ENCODE measurements around the gene FUT4. TPM values are rescaled to one million over a fixed set of nuclear protein-coding genes. Genes with fewer than 3 reads are reported as not detected.

Gene FUT4
- 0.62 and 1.1 TPM in 2 replicates for polyA plus RNA-seq
- 2.2 and 2.5 TPM in 2 replicates for polyA minus RNA-seq

DNA sequence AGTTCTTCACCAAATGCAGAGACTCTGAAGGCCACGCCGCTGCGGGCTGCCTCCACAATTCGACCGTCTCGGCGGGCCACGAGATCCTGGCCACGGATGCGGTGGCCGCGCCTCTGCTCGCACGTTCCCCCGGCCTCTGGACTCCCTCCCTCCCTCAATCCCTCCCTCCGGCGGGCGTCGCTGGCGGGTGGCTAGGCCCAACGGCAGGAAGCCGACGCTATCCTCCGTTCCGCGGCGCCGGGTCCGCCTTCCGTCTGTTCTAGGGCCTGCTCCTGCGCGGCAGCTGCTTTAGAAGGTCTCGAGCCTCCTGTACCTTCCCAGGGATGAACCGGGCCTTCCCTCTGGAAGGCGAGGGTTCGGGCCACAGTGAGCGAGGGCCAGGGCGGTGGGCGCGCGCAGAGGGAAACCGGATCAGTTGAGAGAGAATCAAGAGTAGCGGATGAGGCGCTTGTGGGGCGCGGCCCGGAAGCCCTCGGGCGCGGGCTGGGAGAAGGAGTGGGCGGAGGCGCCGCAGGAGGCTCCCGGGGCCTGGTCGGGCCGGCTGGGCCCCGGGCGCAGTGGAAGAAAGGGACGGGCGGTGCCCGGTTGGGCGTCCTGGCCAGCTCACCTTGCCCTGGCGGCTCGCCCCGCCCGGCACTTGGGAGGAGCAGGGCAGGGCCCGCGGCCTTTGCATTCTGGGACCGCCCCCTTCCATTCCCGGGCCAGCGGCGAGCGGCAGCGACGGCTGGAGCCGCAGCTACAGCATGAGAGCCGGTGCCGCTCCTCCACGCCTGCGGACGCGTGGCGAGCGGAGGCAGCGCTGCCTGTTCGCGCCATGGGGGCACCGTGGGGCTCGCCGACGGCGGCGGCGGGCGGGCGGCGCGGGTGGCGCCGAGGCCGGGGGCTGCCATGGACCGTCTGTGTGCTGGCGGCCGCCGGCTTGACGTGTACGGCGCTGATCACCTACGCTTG is at the start of gene FUT4:
FUT4 (plus strand) TSS at position 227 of the 951 bp plus-strand sequence; CDS start at position 440, 213 bp downstream.
- H3K9me3 ChIP-seq (ENCODE audit: low read length): no peaks in the 10 kb centered on the region
- peak within 1 kb of the TSS; percentile 9 for H2AFZ ChIP-seq (ENCODE audit: low read depth, low read length)
- H3K4me2 ChIP-seq (ENCODE audit: low read length): no peak within 1 kb of the TSS
- H3K79me2 ChIP-seq (replicated peaks; ENCODE audit: insufficient read depth, low read length): no peaks in the 10 kb centered on the region
- no peaks in the 10 kb centered on the region for H3K9me2 ChIP-seq (ENCODE audit: insufficient read depth, low read length)
- no peaks in the 10 kb centered on the region for H3K36me3 ChIP-seq (ENCODE audit: insufficient read depth, low read length)
- H3K9ac ChIP-seq (ENCODE audit: low read length): peak within 1 kb of the TSS; percentile 65
- peaks cover 30% of the 10 kb centered on the region for H3K27me3 ChIP-seq (ENCODE audit: insufficient read depth, low read depth, low read length)
- H3K4me3 ChIP-seq (ENCODE audit: low read length): peak within 1 kb of the TSS; percentile 68
- H3F3A ChIP-seq (ENCODE audit: insufficient read depth, low read length, poor library complexity, severe bottlenecking): no peaks in the 10 kb centered on the region
- TF ChIP-seq RAD21 (conservative IDR thresholded peaks at IDR 0.05): no peak
- peak; percentile 54 for TF ChIP-seq MXI1 (conservative IDR thresholded peaks at IDR 0.05; ENCODE audit: poor library complexity, severe bottlenecking)
- TF ChIP-seq POLR2AphosphoS5 (IDR thresholded peaks at IDR 0.05): peak; percentile 43
- TF ChIP-seq SMC3 (conservative IDR thresholded peaks at IDR 0.05; ENCODE audit: poor library complexity): no peak
- TF ChIP-seq EP300 (conservative IDR thresholded peaks at IDR 0.05; ENCODE audit: poor library complexity, severe bottlenecking): no peak
- H3K27ac ChIP-seq (ENCODE audit: low read length): peak within 1 kb of the TSS; percentile 28
- H4K20me1 ChIP-seq (ENCODE audit: insufficient read depth): no peaks in the 10 kb centered on the region

DNA sequence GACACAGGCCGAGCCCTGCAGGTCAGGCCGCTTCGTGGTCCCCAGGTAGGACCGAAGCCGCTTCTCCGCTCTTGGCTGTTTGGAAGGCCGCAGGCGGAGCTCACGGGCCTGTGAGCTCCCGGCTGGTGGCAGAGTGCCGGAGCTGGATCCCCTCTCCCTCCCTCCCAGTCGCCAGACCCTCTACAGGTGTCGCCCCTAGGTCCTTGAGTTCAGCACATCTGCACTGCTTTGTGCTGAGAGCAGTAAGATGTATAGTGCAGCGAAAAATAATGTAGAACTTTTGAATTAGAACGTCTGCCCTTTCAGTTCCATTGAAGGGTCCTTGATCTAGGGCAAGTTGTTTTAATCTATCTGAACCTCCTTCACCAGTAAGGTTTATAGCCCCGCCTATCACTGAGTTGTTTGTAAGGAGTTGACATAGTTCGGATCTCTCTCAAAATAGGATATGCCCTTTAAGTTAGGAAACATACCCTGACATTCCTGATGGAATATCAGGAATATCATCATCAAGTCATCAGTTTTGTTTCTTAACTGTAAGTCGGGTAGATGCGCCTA is 49.5 kb upstream of the FUT4 start:
- Histone ChIP-seq H3K9ac (ENCODE audit: low read length) (peak overlapping the region; percentile 76), H3K79me2 (replicated peaks; ENCODE audit: insufficient read depth, low read length) (peaks cover 9% of the 10 kb centered on the region), H3K4me3 (ENCODE audit: low read length) (peak overlapping the region; percentile 83), H3K9me2 (ENCODE audit: insufficient read depth, low read length) (no peaks in the 10 kb centered on the region), H3K36me3 (ENCODE audit: insufficient read depth, low read length) (peaks cover 5% of the 10 kb centered on the region), H3K27ac (ENCODE audit: low read length) (peak overlapping the region; percentile 61), H3K4me2 (ENCODE audit: low read length) (peak overlapping the region; percentile 96), H4K20me1 (ENCODE audit: insufficient read depth) (no peaks in the 10 kb centered on the region), H3K27me3 (ENCODE audit: insufficient read depth, low read depth, low read length) (no peaks in the 10 kb centered on the region), H3F3A (ENCODE audit: insufficient read depth, low read length, poor library complexity, severe bottlenecking) (no peaks in the 10 kb centered on the region), H3K9me3 (ENCODE audit: low read length) (no peaks in the 10 kb centered on the region), H2AFZ (ENCODE audit: low read depth, low read length) (peak overlapping the region; percentile 96)
- TF ChIP-seq RAD21 (conservative IDR thresholded peaks at IDR 0.05): peak; percentile 31
- no peak for TF ChIP-seq EP300 (conservative IDR thresholded peaks at IDR 0.05; ENCODE audit: poor library complexity, severe bottlenecking)
- TF ChIP-seq, protein P1, sequence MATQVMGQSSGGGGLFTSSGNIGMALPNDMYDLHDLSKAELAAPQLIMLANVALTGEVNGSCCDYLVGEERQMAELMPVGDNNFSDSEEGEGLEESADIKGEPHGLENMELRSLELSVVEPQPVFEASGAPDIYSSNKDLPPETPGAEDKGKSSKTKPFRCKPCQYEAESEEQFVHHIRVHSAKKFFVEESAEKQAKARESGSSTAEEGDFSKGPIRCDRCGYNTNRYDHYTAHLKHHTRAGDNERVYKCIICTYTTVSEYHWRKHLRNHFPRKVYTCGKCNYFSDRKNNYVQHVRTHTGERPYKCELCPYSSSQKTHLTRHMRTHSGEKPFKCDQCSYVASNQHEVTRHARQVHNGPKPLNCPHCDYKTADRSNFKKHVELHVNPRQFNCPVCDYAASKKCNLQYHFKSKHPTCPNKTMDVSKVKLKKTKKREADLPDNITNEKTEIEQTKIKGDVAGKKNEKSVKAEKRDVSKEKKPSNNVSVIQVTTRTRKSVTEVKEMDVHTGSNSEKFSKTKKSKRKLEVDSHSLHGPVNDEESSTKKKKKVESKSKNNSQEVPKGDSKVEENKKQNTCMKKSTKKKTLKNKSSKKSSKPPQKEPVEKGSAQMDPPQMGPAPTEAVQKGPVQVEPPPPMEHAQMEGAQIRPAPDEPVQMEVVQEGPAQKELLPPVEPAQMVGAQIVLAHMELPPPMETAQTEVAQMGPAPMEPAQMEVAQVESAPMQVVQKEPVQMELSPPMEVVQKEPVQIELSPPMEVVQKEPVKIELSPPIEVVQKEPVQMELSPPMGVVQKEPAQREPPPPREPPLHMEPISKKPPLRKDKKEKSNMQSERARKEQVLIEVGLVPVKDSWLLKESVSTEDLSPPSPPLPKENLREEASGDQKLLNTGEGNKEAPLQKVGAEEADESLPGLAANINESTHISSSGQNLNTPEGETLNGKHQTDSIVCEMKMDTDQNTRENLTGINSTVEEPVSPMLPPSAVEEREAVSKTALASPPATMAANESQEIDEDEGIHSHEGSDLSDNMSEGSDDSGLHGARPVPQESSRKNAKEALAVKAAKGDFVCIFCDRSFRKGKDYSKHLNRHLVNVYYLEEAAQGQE (IDR thresholded peaks at IDR 0.05; ENCODE audit: borderline replicate concordance): peak; percentile 66
- peak; percentile 36 for TF ChIP-seq MXI1 (conservative IDR thresholded peaks at IDR 0.05; ENCODE audit: poor library complexity, severe bottlenecking)

- Histone ChIP-seq H3K27ac (ENCODE audit: low read length) (no peak overlapping the region), H3F3A (ENCODE audit: insufficient read depth, low read length, poor library complexity, severe bottlenecking) (no peaks in the 10 kb centered on the region), H3K9ac (ENCODE audit: low read length) (no peak overlapping the region), H3K9me2 (ENCODE audit: insufficient read depth, low read length) (no peaks in the 10 kb centered on the region), H3K36me3 (ENCODE audit: insufficient read depth, low read length) (peaks cover 5% of the 10 kb centered on the region), H3K4me3 (ENCODE audit: low read length) (no peak overlapping the region), H3K4me2 (ENCODE audit: low read length) (no peak overlapping the region), H3K79me2 (replicated peaks; ENCODE audit: insufficient read depth, low read length) (no peaks in the 10 kb centered on the region), H3K27me3 (ENCODE audit: insufficient read depth, low read depth, low read length) (no peaks in the 10 kb centered on the region), H3K9me3 (ENCODE audit: low read length) (no peaks in the 10 kb centered on the region), H4K20me1 (ENCODE audit: insufficient read depth) (no peaks in the 10 kb centered on the region), H2AFZ (ENCODE audit: low read depth, low read length) (no peak overlapping the region)
- no peak for TF ChIP-seq POLR2AphosphoS5 (IDR thresholded peaks at IDR 0.05)
- TF ChIP-seq EZH2 (IDR thresholded peaks at IDR 0.05; ENCODE audit: borderline replicate concordance, insufficient read depth, low read length, poor library complexity, severe bottlenecking): no peak
- TF ChIP-seq TAF1 (IDR thresholded peaks at IDR 0.05; ENCODE audit: low read depth): no peak
- TF ChIP-seq EP300 (conservative IDR thresholded peaks at IDR 0.05; ENCODE audit: poor library complexity, severe bottlenecking): no peak
- TF ChIP-seq MXI1 (conservative IDR thresholded peaks at IDR 0.05; ENCODE audit: poor library complexity, severe bottlenecking): no peak
- TF ChIP-seq, protein P2, sequence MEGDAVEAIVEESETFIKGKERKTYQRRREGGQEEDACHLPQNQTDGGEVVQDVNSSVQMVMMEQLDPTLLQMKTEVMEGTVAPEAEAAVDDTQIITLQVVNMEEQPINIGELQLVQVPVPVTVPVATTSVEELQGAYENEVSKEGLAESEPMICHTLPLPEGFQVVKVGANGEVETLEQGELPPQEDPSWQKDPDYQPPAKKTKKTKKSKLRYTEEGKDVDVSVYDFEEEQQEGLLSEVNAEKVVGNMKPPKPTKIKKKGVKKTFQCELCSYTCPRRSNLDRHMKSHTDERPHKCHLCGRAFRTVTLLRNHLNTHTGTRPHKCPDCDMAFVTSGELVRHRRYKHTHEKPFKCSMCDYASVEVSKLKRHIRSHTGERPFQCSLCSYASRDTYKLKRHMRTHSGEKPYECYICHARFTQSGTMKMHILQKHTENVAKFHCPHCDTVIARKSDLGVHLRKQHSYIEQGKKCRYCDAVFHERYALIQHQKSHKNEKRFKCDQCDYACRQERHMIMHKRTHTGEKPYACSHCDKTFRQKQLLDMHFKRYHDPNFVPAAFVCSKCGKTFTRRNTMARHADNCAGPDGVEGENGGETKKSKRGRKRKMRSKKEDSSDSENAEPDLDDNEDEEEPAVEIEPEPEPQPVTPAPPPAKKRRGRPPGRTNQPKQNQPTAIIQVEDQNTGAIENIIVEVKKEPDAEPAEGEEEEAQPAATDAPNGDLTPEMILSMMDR (IDR thresholded peaks at IDR 0.05; ENCODE audit: poor library complexity, severe bottlenecking): no peak
- no peak for TF ChIP-seq SMC3 (conservative IDR thresholded peaks at IDR 0.05; ENCODE audit: poor library complexity)
- no peak for TF ChIP-seq RAD21 (conservative IDR thresholded peaks at IDR 0.05)
- TF ChIP-seq, protein P1 (IDR thresholded peaks at IDR 0.05; ENCODE audit: borderline replicate concordance): no peak
These were observed 43.5 kb upstream of the FUT4 start for GRCh38 chr11:94500181-94500580.
